Spinal cord (tissue), 10 donors: ENCODE results near the gene ILKAP. TPM values are rescaled to one million over a fixed set of nuclear protein-coding genes. Genes with fewer than 3 reads are reported as not detected.

Experiments
- DNase-seq, 6 donors: peaks; one replicate each; pipeline versions ENCODE4 v3.0.0 to v3.0.0-alpha.2; 2013 to 2015; ENCODE audit warnings: low spot score in 6 of 6, low read depth in 4 of 6
- H3K27ac ChIP-seq: one replicate; pipeline ENCODE4 v1.5.1; 2013; ENCODE audit warnings: low read depth, low read length, control low read depth
- H3K27me3 ChIP-seq: one replicate; pipeline ENCODE4 v1.6.1; 2013; ENCODE audit warnings: low read length; ENCODE audit not compliant: control insufficient read depth, insufficient read depth
- H3K36me3 ChIP-seq: one replicate; pipeline ENCODE4 v1.6.1; 2013; ENCODE audit warnings: low read length; ENCODE audit not compliant: control insufficient read depth, insufficient read depth
- H3K4me1 ChIP-seq: one replicate; pipeline ENCODE4 v1.6.1; 2013; ENCODE audit warnings: low read length; ENCODE audit not compliant: control insufficient read depth, insufficient read depth
- H3K4me3 ChIP-seq: one replicate; pipeline ENCODE4 v1.5.1; 2013; ENCODE audit warnings: low read depth, low read length, control low read depth
- H3K9me3 ChIP-seq: one replicate; pipeline ENCODE4 v1.6.1; 2013; ENCODE audit warnings: low read length; ENCODE audit not compliant: control insufficient read depth, insufficient read depth
- WGBS: methylation state at CpG from one replicate; pipeline ENCODE4 v1.1.5; 2013; ENCODE audit warnings: missing lambda C conversion rate; ENCODE audit not compliant: insufficient coverage; 5-methylcytosine and 5-hydroxymethylcytosine counted together
- polyA plus RNA-seq, 2 donors: library from polyadenylated mRNA; unstranded; fragments of 120-200 nt; gene quantifications; one replicate each; pipeline ENCODE4 v1.2.1, GENCODE V29; 2013; ENCODE audit not compliant: insufficient read length in 2 of 2
- total RNA-seq, 2 donors: library from RNA; depleted of rRNA in 1 of 2; stranded (reverse); fragments of 120-200 nt in 1 of 2; fragments of >200 nt in 1 of 2; gene quantifications; one replicate each; pipeline versions ENCODE4 v1.2.3 to v1.2.4, GENCODE V29; 2013 to 2014
- donor health status: healthy.

ILKAP gene
- total and polyA plus RNA-seq, 4 donors: 29.4 to 65.8 (median 43.5) TPM

GRCh38 chr2:238161291-238162051, 42.0 kb downstream of the ILKAP start:
- no peak overlapping the region for H3K4me3 ChIP-seq
- H3K27me3 ChIP-seq: peaks cover 45% of the 10 kb centered on the region
- H3K36me3 ChIP-seq: peaks cover 18% of the 10 kb centered on the region
- no peak for DNase-seq
- H3K27ac ChIP-seq: no peak overlapping the region
- no peaks in the 10 kb centered on the region for H3K9me3 ChIP-seq
- peaks cover 36% of the 10 kb centered on the region for H3K4me1 ChIP-seq
- 78% methylated on average over 19 of the region's 21 CpGs for WGBS

- peak in 1 of 6 donors; percentile 42 for DNase-seq
- no peak overlapping the region for H3K4me3 ChIP-seq
- H3K36me3 ChIP-seq: peaks cover 11% of the 10 kb centered on the region
- 64% methylated on average over 22 of the region's 23 CpGs for WGBS
- H3K27me3 ChIP-seq: peaks cover 45% of the 10 kb centered on the region
- peaks cover 36% of the 10 kb centered on the region for H3K4me1 ChIP-seq
- H3K9me3 ChIP-seq: no peaks in the 10 kb centered on the region
- no peak overlapping the region for H3K27ac ChIP-seq
Measured at GRCh38 chr2:238160206-238161129, 43.0 kb downstream of the ILKAP start.

DNA sequence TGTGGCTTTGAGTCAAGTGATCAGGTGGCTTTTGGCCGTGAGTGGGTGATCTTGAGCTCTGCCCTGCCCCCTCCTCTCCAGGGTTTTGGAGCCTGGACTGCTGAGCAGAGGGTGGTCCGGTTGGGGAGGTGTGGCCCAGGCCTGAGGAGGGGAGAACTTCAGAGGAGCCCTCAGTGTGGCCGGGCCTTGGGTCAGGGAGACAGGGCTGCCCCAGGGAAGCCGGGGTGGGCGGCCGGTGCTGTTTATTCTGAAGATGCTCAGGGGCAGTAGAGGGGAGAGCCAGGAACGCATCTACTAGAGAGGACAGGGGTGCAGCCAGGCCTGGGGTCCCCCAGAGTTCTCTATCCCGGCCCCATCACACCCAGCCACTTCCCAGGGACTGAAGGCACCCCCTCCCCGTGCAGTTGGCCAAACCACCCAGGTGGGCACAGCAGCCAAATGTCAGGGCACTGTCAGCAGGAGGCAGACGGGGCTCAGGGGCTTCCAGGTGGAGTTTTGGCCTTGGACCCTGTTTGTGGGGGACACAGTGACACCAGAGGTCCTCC, 43.8 kb downstream of the ILKAP start:
- no peak for DNase-seq
- H3K4me3 ChIP-seq: no peak overlapping the region
- H3K4me1 ChIP-seq: peaks cover 36% of the 10 kb centered on the region
- no peaks in the 10 kb centered on the region for H3K9me3 ChIP-seq
- H3K36me3 ChIP-seq: peaks cover 7% of the 10 kb centered on the region
- WGBS: 59% methylated on average over 9 of the region's 10 CpGs
- peaks cover 42% of the 10 kb centered on the region for H3K27me3 ChIP-seq
- H3K27ac ChIP-seq: no peak overlapping the region

- no peak overlapping the region for H3K4me3 ChIP-seq
- WGBS: 2% methylated on average over 52 of the region's 52 CpGs
- H3K9me3 ChIP-seq: no peaks in the 10 kb centered on the region
- H3K4me1 ChIP-seq: peaks cover 33% of the 10 kb centered on the region
- no peak overlapping the region for H3K27ac ChIP-seq
- no peak for DNase-seq
- H3K27me3 ChIP-seq: peaks cover 38% of the 10 kb centered on the region
- H3K36me3 ChIP-seq: peaks cover 7% of the 10 kb centered on the region
Measured at GRCh38 chr2:238159071-238159539, 44.4 kb downstream of the ILKAP start.

DNA sequence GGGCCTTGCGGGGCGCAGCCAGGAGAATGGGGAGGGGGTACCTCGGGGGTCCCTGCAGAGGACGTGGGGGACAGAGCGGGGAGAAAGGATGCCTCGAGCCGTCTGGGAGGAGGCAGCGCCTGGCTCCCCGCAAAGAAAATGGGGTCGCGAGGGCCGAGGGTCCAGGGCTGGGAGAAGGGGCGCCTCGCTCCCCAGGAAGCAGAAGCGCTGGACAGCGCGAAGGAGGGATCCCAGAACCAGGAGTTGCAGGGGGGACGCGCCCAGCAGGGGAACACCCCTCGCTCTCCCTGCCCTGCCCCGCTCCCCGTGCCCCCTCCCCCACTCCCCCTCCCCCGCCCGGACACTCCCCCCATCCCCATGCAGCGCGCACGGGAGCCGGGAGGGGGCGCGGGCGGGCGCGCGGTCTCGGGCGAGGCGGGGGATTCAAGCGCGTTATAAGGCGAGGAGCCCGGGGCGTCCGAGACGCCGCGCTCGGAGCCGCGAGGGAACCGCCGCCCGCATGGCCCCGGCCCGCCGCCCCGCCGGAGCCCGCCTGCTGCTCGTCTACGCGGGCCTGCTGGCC, 44.9 kb downstream of the ILKAP start, which contains the start of gene ERFE:
ERFE (plus strand) TSS at position 462 of the 562 bp plus-strand sequence; CDS start at position 500, 38 bp downstream.
- peak in 5 of 6 donors; percentile 4 to 76 (median 22) for DNase-seq
- 6% methylated on average over 54 of the region's 61 CpGs for WGBS
- no peak within 1 kb of the TSS for H3K27ac ChIP-seq
- H3K27me3 ChIP-seq: peaks cover 38% of the 10 kb centered on the region
- no peak within 1 kb of the TSS for H3K4me3 ChIP-seq
- no peaks in the 10 kb centered on the region for H3K9me3 ChIP-seq
- peaks cover 7% of the 10 kb centered on the region for H3K36me3 ChIP-seq
- H3K4me1 ChIP-seq: peaks cover 33% of the 10 kb centered on the region

GRCh38 chr2:238158018-238158508, 45.4 kb downstream of the ILKAP start:
- Histone ChIP-seq H3K9me3 (no peaks in the 10 kb centered on the region), H3K4me3 (no peak overlapping the region), H3K27ac (no peak overlapping the region), H3K27me3 (peaks cover 33% of the 10 kb centered on the region), H3K4me1 (peaks cover 28% of the 10 kb centered on the region), H3K36me3 (peaks cover 7% of the 10 kb centered on the region)
- DNase-seq: no peak
- 43% methylated on average over 21 of the region's 21 CpGs for WGBS

DNA sequence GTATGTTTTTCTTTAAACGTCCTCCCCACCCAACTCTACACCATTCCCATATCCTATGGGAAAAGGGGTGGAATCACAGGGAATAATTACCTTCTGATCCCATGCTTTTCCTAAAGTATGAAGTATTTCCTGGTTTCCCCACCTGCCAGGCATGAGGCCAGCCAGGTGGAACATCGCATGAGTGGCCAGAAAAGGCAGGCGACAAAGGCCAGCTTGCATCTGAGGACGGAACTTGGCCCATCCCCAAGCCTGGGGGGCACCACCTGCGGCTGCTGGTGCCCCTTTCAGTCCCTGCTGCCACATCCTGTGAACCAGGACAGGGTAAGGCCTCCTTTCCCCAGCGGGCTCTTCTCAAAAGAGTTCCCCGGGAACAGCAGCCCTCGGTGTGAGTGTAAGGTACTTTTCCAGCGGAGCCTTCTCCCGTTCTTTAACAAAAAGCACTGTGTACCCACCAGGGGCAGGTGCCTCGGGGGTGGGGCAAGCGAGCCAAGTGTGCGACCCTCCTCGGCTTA, 45.9 kb downstream of the ILKAP start:
- peaks cover 25% of the 10 kb centered on the region for H3K4me1 ChIP-seq
- peaks cover 6% of the 10 kb centered on the region for H3K36me3 ChIP-seq
- H3K27me3 ChIP-seq: peaks cover 28% of the 10 kb centered on the region
- DNase-seq: no peak
- WGBS: 61% methylated on average over 7 of the region's 14 CpGs
- H3K9me3 ChIP-seq: no peaks in the 10 kb centered on the region
- no peak overlapping the region for H3K27ac ChIP-seq
- H3K4me3 ChIP-seq: no peak overlapping the region

GRCh38 chr2:238155761-238156694, 47.5 kb downstream of the ILKAP start:
- no peaks in the 10 kb centered on the region for H3K36me3 ChIP-seq
- no peak for DNase-seq
- WGBS: 80% methylated on average over 17 of the region's 18 CpGs
- no peak overlapping the region for H3K27ac ChIP-seq
- no peaks in the 10 kb centered on the region for H3K9me3 ChIP-seq
- H3K4me1 ChIP-seq: peaks cover 25% of the 10 kb centered on the region
- H3K27me3 ChIP-seq: peaks cover 26% of the 10 kb centered on the region
- no peak overlapping the region for H3K4me3 ChIP-seq
